GM18511 (cell line): ENCODE data around the gene KCNH6.

Source experiments
- ATAC-seq: cut with Tn5 transposase; IDR thresholded peaks from one replicate; pipeline ENCODE4 v1.9.1; 2021; ENCODE audit warnings: mild to moderate bottlenecking, moderate library complexity; ENCODE audit not compliant: unreplicated experiment

Gene KCNH6

GRCh38 chr17:63550817-63551639 lies 27.9 kb downstream of the KCNH6 start:
- peak; percentile 2 for ATAC-seq

GRCh38 chr17:63552211-63552610 lies 29.1 kb downstream of the KCNH6 start:
- no peak for ATAC-seq

- ATAC-seq = no peak
Observed at GRCh38 chr17:63555500-63556156, 32.5 kb downstream of the KCNH6 start.

- ATAC-seq = no peak
Observed at GRCh38 chr17:63557416-63557815, 34.3 kb downstream of the KCNH6 start.

GRCh38 chr17:63558441-63558840 lies 35.3 kb downstream of the KCNH6 start:
- ATAC-seq = no peak

- no peak for ATAC-seq
Observed at GRCh38 chr17:63561819-63562218, 38.7 kb downstream of the KCNH6 start.

GRCh38 chr17:63563339-63563738 lies 40.2 kb downstream of the KCNH6 start:
- ATAC-seq = no peak

- ATAC-seq = no peak
Observed at GRCh38 chr17:63564562-63564961, 41.4 kb downstream of the KCNH6 start.

- ATAC-seq = no peak
Observed at GRCh38 chr17:63567229-63567628, 44.1 kb downstream of the KCNH6 start.

GRCh38 chr17:63568563-63568962 lies 45.4 kb downstream of the KCNH6 start:
- ATAC-seq = no peak

GRCh38 chr17:63571632-63572310 lies 48.6 kb downstream of the KCNH6 start:
- no peak for ATAC-seq

- ATAC-seq = no peak
Observed at GRCh38 chr17:63573634-63574033, 50.5 kb downstream of the KCNH6 start.

GRCh38 chr17:63578027-63578768 lies 55.0 kb downstream of the KCNH6 start:
- no peak for ATAC-seq

- no peak for ATAC-seq
Observed at GRCh38 chr17:63578769-63579111, 55.6 kb downstream of the KCNH6 start.

GRCh38 chr17:63579633-63580032 lies 56.5 kb downstream of the KCNH6 start:
- ATAC-seq = no peak

- no peak for ATAC-seq
Observed at GRCh38 chr17:63587770-63588169, 64.6 kb downstream of the KCNH6 start.

- no peak for ATAC-seq
Observed at GRCh38 chr17:63588797-63589196, 65.6 kb downstream of the KCNH6 start.

- no peak for ATAC-seq
Observed at GRCh38 chr17:63589646-63590045, 66.5 kb downstream of the KCNH6 start.

- ATAC-seq = no peak
Observed at GRCh38 chr17:63592797-63593196, 69.6 kb downstream of the KCNH6 start.

- ATAC-seq = no peak
Observed at GRCh38 chr17:63595132-63595531, 72.0 kb downstream of the KCNH6 start.
